Heart right ventricle (tissue), 16 donors: ENCODE data around the gene ZNF827. TPM values are rescaled to one million over a fixed set of nuclear protein-coding genes. Genes with fewer than 3 reads are reported as not detected.
A peak's percentile ranks its signal among the peaks of the same experiment; 100 is the strongest.

Experiments used
- ATAC-seq, 8 donors: fragments of 200-7000 bp; cut with Tn5 transposase; one replicate each; pipeline ENCODE4 v1.9.1; 2020; ENCODE audit warnings: mild to moderate bottlenecking in 8 of 8, moderate library complexity in 8 of 8, moderate number of reproducible peaks in 1 of 8
- DNase-seq, 2 donors: peaks; one replicate each; pipeline ENCODE4 v3.0.0-alpha.2; 2020
- H3K27ac ChIP-seq, 10 donors: fragments of 200-600 bp; sonication (generic) in 2 of 10; one replicate each; pipeline versions ENCODE4 v1.5.0 to v1.8.0; 2020 to 2022; ENCODE audit warnings: mild to moderate bottlenecking in 3 of 10
- H3K27me3 ChIP-seq, 7 donors: fragments of 200-600 bp; one replicate each; pipeline ENCODE4 v1.8.0; 2021 to 2022; ENCODE audit warnings: mild to moderate bottlenecking in 2 of 7
- H3K36me3 ChIP-seq, 9 donors: fragments of 200-600 bp; sonication (generic) in 1 of 9; one replicate each; pipeline versions ENCODE4 v1.5.0 to v1.8.0; 2020 to 2022; ENCODE audit warnings: mild to moderate bottlenecking in 2 of 9
- H3K4me1 ChIP-seq, 9 donors: fragments of 200-600 bp; sonication (generic) in 1 of 9; one replicate each; pipeline versions ENCODE4 v1.5.0 to v1.8.0; 2020 to 2022; ENCODE audit warnings: mild to moderate bottlenecking in 4 of 9
- H3K4me3 ChIP-seq, 10 donors: fragments of 200-600 bp; sonication (generic) in 2 of 10; one replicate each; pipeline versions ENCODE4 v1.5.0 to v1.8.0; 2020 to 2022; ENCODE audit warnings: mild to moderate bottlenecking in 7 of 10, moderate library complexity in 2 of 10
- H3K9me3 ChIP-seq, 11 donors: fragments of 200-600 bp in 10 of 11; sonication (generic) in 2 of 11; one replicate each; pipeline versions ENCODE4 v1.5.0 to v1.8.0; 2013 to 2022; ENCODE audit warnings: mild to moderate bottlenecking in 2 of 11, control low read depth in 1 of 11, moderate library complexity in 1 of 11
- CTCF ChIP-seq, 9 donors: fragments of 200-600 bp; sonication (generic) in 2 of 9; IDR thresholded peaks; one replicate each; pipeline versions ENCODE4 v1.5.0 to v1.8.0; 2021 to 2022; ENCODE audit warnings: antibody characterized with exemption in 9 of 9, mild to moderate bottlenecking in 5 of 9, moderate library complexity in 1 of 9
- WGBS, 2 donors: extraction: QIAGEN DNeasy Blood & Tissue Kit; methylation state at CpG; one replicate each; pipeline ENCODE4 v1.1.7; 2013; ENCODE audit warnings: inconsistent platforms in 1 of 2; 5-methylcytosine and 5-hydroxymethylcytosine counted together
- intact Hi-C, 10 donors: fragments of 100-400 bp; cut with DNase I; formaldehyde crosslinking; loops; one replicate each; pipeline versions ENCODE4 v1.11.1 to v1.14.2; 2022
- polyA plus RNA-seq, 2 donors: library from polyadenylated mRNA; stranded (reverse); fragments of 200-250 nt; gene quantifications; one replicate each; pipeline ENCODE4 v1.2.3, GENCODE V29; 2013
- total RNA-seq, 10 donors: library from RNA; stranded (reverse); fragmentation: NEBNext Ultra II Directional in 3 of 10; extraction: Animal tissue kit (Norgen Biotek cat#: 25700) in 3 of 10; gene quantifications; one replicate each; pipeline versions ENCODE4 v1.2.1 to v1.2.4, GENCODE V29; 2021 to 2023
- donor health status: Arrhythmogenic right ventricular cardiomyopathy.
- donor health status: ischemic (EF 13 %, LVEDD 7.1; RV severe dilation, severe dysfunction).
- donor health status: healthy with polysubstance abuse.
- donor health status: DM: no; HTN: yes; CAD: no.
- donor health status: DM: no; HTN: no; CAD: no.
- donor health status: ischemic (EF 25% LVEDD 6.9; RV normal size, moderate dysfunction).
- donor health status: ischemic (EF 25% LVEDD 5.7; RV mildly dilated, moderate dysfunction).
- donor health status: healthy.
- donor health status: DM: yes; HTN: yes; CAD: no.
- donor health status: Ischemic cardiomyopathy.
- donor health status: ischemic (EF 35%, LVEDD 5.7; RV mildly dilated, moderate dysfunction).
- donor health status: nonischemic (EF 11% LVEDD 7.7; RV severe dilation, severe dysfunction).
- donor health status: DM: yes; HTN: yes; CAD: no.
- donor health status: PGD.
- donor health status: ischemic (EF 29% LVEDD 5.4; RV normal size, mild dysfunction).
- donor health status: nonischemic (EF 23%, LVEDD 6.1; RV moderate dilation, normal function).

ZNF827 gene
- total and polyA plus RNA-seq, 12 donors = 3.8 to 33.9 (median 19.3) TPM

- peak overlapping the region in 8 of 10 donors; percentile 21 to 78 (median 53) for H3K27ac ChIP-seq
- ATAC-seq (peak; percentile 50 to 89 (median 72)), DNase-seq (peak in 1 of 2 donors; percentile 18)
- no peaks in the 10 kb centered on the region for H3K36me3 ChIP-seq
- 51 to 55% methylated on average over 2 of the region's 2 CpGs for WGBS, 2 donors
- H3K27me3 ChIP-seq = no peaks in the 10 kb centered on the region
- no peak for TF ChIP-seq CTCF (IDR thresholded peaks at IDR 0.05)
- H3K4me3 ChIP-seq = no peak overlapping the region
- intact Hi-C loops = loop anchor here in 4 of 10 donors (10.0 kb wide), 2 partner anchors 69 to 179 kb away; no protein-coding TSS in a partner anchor
- H3K9me3 ChIP-seq = peaks cover 0 to 2% (median 0%) of the 10 kb centered on the region in 11 donors
- H3K4me1 ChIP-seq = peaks cover 0 to 50% (median 42%) of the 10 kb centered on the region in 9 donors
These were observed 134.5 kb downstream of the ZNF827 start for GRCh38 chr4:145804116-145804515.

GRCh38 chr4:145799223-145799622, 139.4 kb downstream of the ZNF827 start:
- no peaks in the 10 kb centered on the region for H3K9me3 ChIP-seq
- no peak for TF ChIP-seq CTCF (IDR thresholded peaks at IDR 0.05)
- H3K27me3 ChIP-seq = no peaks in the 10 kb centered on the region
- peaks cover 0 to 14% (median 8%) of the 10 kb centered on the region in 9 donors for H3K4me1 ChIP-seq
- no peaks in the 10 kb centered on the region for H3K36me3 ChIP-seq
- ATAC-seq (no peak), DNase-seq (no peak)
- no peak overlapping the region for H3K4me3 ChIP-seq
- WGBS, 2 donors = 88 to 95% methylated on average over 2 of the region's 2 CpGs
- no peak overlapping the region for H3K27ac ChIP-seq
- intact Hi-C loops = no loop called here

GRCh38 chr4:145797278-145797677, 141.3 kb downstream of the ZNF827 start:
- no peaks in the 10 kb centered on the region for H3K27me3 ChIP-seq
- H3K4me3 ChIP-seq = no peak overlapping the region
- ATAC-seq = no peak
- intact Hi-C loops = no loop called here
- TF ChIP-seq CTCF (IDR thresholded peaks at IDR 0.05) = no peak
- H3K36me3 ChIP-seq = no peaks in the 10 kb centered on the region
- H3K27ac ChIP-seq = no peak overlapping the region
- H3K9me3 ChIP-seq = no peaks in the 10 kb centered on the region
- H3K4me1 ChIP-seq = peaks cover 0 to 7% (median 0%) of the 10 kb centered on the region in 9 donors
- no peak for DNase-seq

GRCh38 chr4:145796346-145796745, 142.3 kb downstream of the ZNF827 start:
- H3K4me3 ChIP-seq = no peak overlapping the region
- DNase-seq = no peak
- H3K4me1 ChIP-seq = peaks cover 0 to 14% (median 0%) of the 10 kb centered on the region in 9 donors
- no peak overlapping the region for H3K27ac ChIP-seq
- no peaks in the 10 kb centered on the region for H3K27me3 ChIP-seq
- TF ChIP-seq CTCF (IDR thresholded peaks at IDR 0.05) = no peak
- no peaks in the 10 kb centered on the region for H3K36me3 ChIP-seq
- no peaks in the 10 kb centered on the region for H3K9me3 ChIP-seq
- WGBS, 2 donors = 88 to 93% methylated on average over 4 of the region's 4 CpGs
- intact Hi-C loops = no loop called here
- ATAC-seq = no peak
